Esophagus squamous epithelium (tissue), 5 donors: ENCODE data around the gene HOXC9. TPM values are rescaled to one million over a fixed set of nuclear protein-coding genes. Genes with fewer than 3 reads are reported as not detected.

ENCODE experiments used
- DNase-seq: peaks from one replicate; lab custom pipeline; 2025; lab: John Stamatoyannopoulos, UW
- H3K27ac ChIP-seq, 4 donors: fragments of 200-600 bp; sonication (generic); one replicate each; pipeline ENCODE4 v1.5.1; 2016 to 2019; ENCODE audit warnings: mild to moderate bottlenecking in 1 of 4
- H3K27me3 ChIP-seq, 4 donors: fragments of 200-600 bp; sonication (generic); 1 replicate in 3 of 4; 2 replicates in 1 of 4; pipeline versions ENCODE4 v1.5.1 to v1.6.0; 2017 to 2021; ENCODE audit warnings: antibody characterized with exemption in 1 of 4
- H3K36me3 ChIP-seq, 3 donors: fragments of 200-600 bp; sonication (generic); one replicate each; pipeline ENCODE4 v1.5.1; 2016 to 2019
- H3K4me1 ChIP-seq, 3 donors: fragments of 200-600 bp; sonication (generic); one replicate each; pipeline ENCODE4 v1.5.1; 2017 to 2019
- H3K4me3 ChIP-seq, 4 donors: fragments of 200-600 bp; sonication (generic); 1 replicate in 3 of 4; 2 replicates in 1 of 4; pipeline ENCODE4 v1.5.1; 2016 to 2019; ENCODE audit warnings: mild to moderate bottlenecking in 2 of 4, moderate library complexity in 1 of 4
- H3K9me3 ChIP-seq, 3 donors: fragments of 200-600 bp; sonication (generic); one replicate each; pipeline ENCODE4 v1.5.1; 2016 to 2019
- CTCF ChIP-seq, 6 experiments: fragments of 450-650 bp in 4 of 6; fragments of 200-600 bp in 2 of 6; sonication (generic) in 2 of 6; IDR thresholded peaks; one replicate each; pipeline ENCODE4 v1.5.1; 2016 to 2019; ENCODE audit warnings: antibody characterized with exemption in 6 of 6, mild to moderate bottlenecking in 4 of 6, moderate library complexity in 4 of 6
- POLR2A ChIP-seq, 4 donors: fragments of 450-650 bp; IDR thresholded peaks; one replicate each; pipeline ENCODE4 v1.6.1; 2017; ENCODE audit warnings: antibody characterized with exemption in 4 of 4, mild to moderate bottlenecking in 4 of 4, moderate library complexity in 3 of 4
- WGBS, 2 donors: methylation state at CpG; one replicate each; pipeline ENCODE4 v1.1.5; 2018; 5-methylcytosine and 5-hydroxymethylcytosine counted together
- intact Hi-C: fragments of 100-400 bp; cut with DNase I; formaldehyde crosslinking; loops from one replicate; pipeline ENCODE4 v1.15.0; 2022
- total RNA-seq, 4 donors: library from RNA; depleted of rRNA; stranded (reverse); fragments of >200 nt; gene quantifications; one replicate each; pipeline ENCODE4 v1.1.0, GENCODE V29; 2016
- donor health status: DM: yes; HTN: yes; CAD: no.

Gene HOXC9
- total RNA-seq, 4 donors from 2014 or later: 1.5 TPM; not detected in 3

GRCh38 chr12:54017027-54017788, 17.2 kb downstream of the HOXC9 start:
- 1 to 5% methylated on average over 24 of the region's 24 CpGs for WGBS, 2 donors
- no peak for DNase-seq
- peak overlapping the region; percentile 24 to 67 (median 39) for H3K27ac ChIP-seq
- H3K9me3 ChIP-seq: no peaks in the 10 kb centered on the region
- peak overlapping the region; percentile 42 to 64 (median 50) for H3K4me3 ChIP-seq
- peak in 1 of 6 experiments; percentile 10 for TF ChIP-seq CTCF (IDR thresholded peaks at IDR 0.05)
- no peak for TF ChIP-seq POLR2A (IDR thresholded peaks at IDR 0.05)
- intact Hi-C loops: no loop called here
- H3K36me3 ChIP-seq: no peaks in the 10 kb centered on the region
- peaks cover 3 to 55% (median 11%) of the 10 kb centered on the region in 3 donors for H3K4me1 ChIP-seq
- H3K27me3 ChIP-seq: peaks cover 15 to 100% (median 33%) of the 10 kb centered on the region in 4 donors

- TF ChIP-seq CTCF (IDR thresholded peaks at IDR 0.05): peak in 1 of 6 experiments; percentile 18
- TF ChIP-seq POLR2A (IDR thresholded peaks at IDR 0.05): peak in 1 of 4 donors; percentile 32
- DNase-seq: peak; percentile 21
- intact Hi-C loops: no loop called here
- H3K36me3 ChIP-seq: no peaks in the 10 kb centered on the region
- 0% methylated on average over 1 of the region's 34 CpGs; no CpG with 5 or more reads in 1 of the 2 donors for WGBS, 2 donors
- peaks cover 3 to 55% (median 11%) of the 10 kb centered on the region in 3 donors for H3K4me1 ChIP-seq
- peak overlapping the region; percentile 42 to 64 (median 50) for H3K4me3 ChIP-seq
- peaks cover 15 to 100% (median 30%) of the 10 kb centered on the region in 4 donors for H3K27me3 ChIP-seq
- no peaks in the 10 kb centered on the region for H3K9me3 ChIP-seq
- H3K27ac ChIP-seq: peak overlapping the region; percentile 24 to 67 (median 39)
These were observed 18.0 kb downstream of the HOXC9 start for GRCh38 chr12:54017878-54018467.

- 43 to 62% methylated on average over 10 to 14 of the region's 29 CpGs for WGBS, 2 donors
- H3K4me3 ChIP-seq: peak overlapping the region; percentile 42 to 64 (median 50)
- no peak for TF ChIP-seq POLR2A (IDR thresholded peaks at IDR 0.05)
- no peak for TF ChIP-seq CTCF (IDR thresholded peaks at IDR 0.05)
- peaks cover 3 to 55% (median 11%) of the 10 kb centered on the region in 3 donors for H3K4me1 ChIP-seq
- peaks cover 15 to 100% (median 27%) of the 10 kb centered on the region in 4 donors for H3K27me3 ChIP-seq
- intact Hi-C loops: no loop called here
- no peaks in the 10 kb centered on the region for H3K9me3 ChIP-seq
- no peak for DNase-seq
- no peaks in the 10 kb centered on the region for H3K36me3 ChIP-seq
- peak overlapping the region; percentile 24 to 67 (median 39) for H3K27ac ChIP-seq
These were observed 18.6 kb downstream of the HOXC9 start for GRCh38 chr12:54018468-54018984.

- H3K4me3 ChIP-seq: no peak overlapping the region
- no peak for DNase-seq
- H3K27ac ChIP-seq: no peak overlapping the region
- no peak for TF ChIP-seq POLR2A (IDR thresholded peaks at IDR 0.05)
- no peaks in the 10 kb centered on the region for H3K36me3 ChIP-seq
- no peaks in the 10 kb centered on the region for H3K9me3 ChIP-seq
- peaks cover 13 to 100% (median 26%) of the 10 kb centered on the region in 4 donors for H3K27me3 ChIP-seq
- H3K4me1 ChIP-seq: peaks cover 3 to 53% (median 11%) of the 10 kb centered on the region in 3 donors
- 53 to 69% methylated on average over 23 to 29 of the region's 43 CpGs for WGBS, 2 donors
- intact Hi-C loops: no loop called here
These were observed 19.3 kb downstream of the HOXC9 start for GRCh38 chr12:54019091-54019811.

- H3K36me3 ChIP-seq: no peaks in the 10 kb centered on the region
- H3K4me3 ChIP-seq: peak overlapping the region in 1 of 4 donors; percentile 10
- peaks cover 7 to 100% (median 19%) of the 10 kb centered on the region in 4 donors for H3K27me3 ChIP-seq
- peaks cover 3 to 48% (median 8%) of the 10 kb centered on the region in 3 donors for H3K4me1 ChIP-seq
- DNase-seq: no peak
- peak overlapping the region in 1 of 4 donors; percentile 22 for H3K27ac ChIP-seq
- intact Hi-C loops: no loop called here
- H3K9me3 ChIP-seq: no peaks in the 10 kb centered on the region
- no peak for TF ChIP-seq CTCF (IDR thresholded peaks at IDR 0.05)
- no peak for TF ChIP-seq POLR2A (IDR thresholded peaks at IDR 0.05)
- WGBS, 2 donors: 52 to 66% methylated on average over 9 to 10 of the region's 10 CpGs
These were observed 20.1 kb downstream of the HOXC9 start for GRCh38 chr12:54019924-54020590.
